Measurements from ENCODE around the gene PEX6.

- no peak for TF ChIP-seq CTCF (optimal IDR thresholded peaks at IDR 0.05 in 1 of 3, IDR thresholded peaks at IDR 0.05 in 1 of 3, conservative IDR thresholded peaks at IDR 0.05 in 1 of 3; ENCODE audit: extremely low read depth in 1 of 3, insufficient read depth in 2 of 3, low read length in 3 of 3)
- no peak for TF ChIP-seq EZH2 (IDR thresholded peaks at IDR 0.05; ENCODE audit: low read length)
Measured at GRCh38 chr6:42915732-42916131, 63.2 kb downstream of the PEX6 start, which contains the start of gene PTCRA.

Measured in keratinocyte (primary cell).